ENCODE data around the gene TSPOAP1. TPM values are rescaled to one million over a fixed set of nuclear protein-coding genes. Genes with fewer than 3 reads are reported as not detected.

TSPOAP1 gene
- total and polyA plus RNA-seq, 2 of the 4 experiments (the other 2 are of a cell fraction), result 0.90 to 1.6 TPM

GRCh38 chr17:58318065-58318481 lies 10.5 kb downstream of the TSPOAP1 start:
- H3K4ac ChIP-seq (ENCODE audit: low read depth, low read length), result no peak overlapping the region

More at GRCh38 chr17:58318065-58318481, 10.5 kb downstream of the TSPOAP1 start:
- no peak overlapping the region for H2BK15ac ChIP-seq (ENCODE audit: low read depth, low read length)
- H3K14ac ChIP-seq (replicated peaks; ENCODE audit: low read depth, low read length), result no peak overlapping the region
- no peak overlapping the region for H3K4me3 ChIP-seq (ENCODE audit: insufficient read depth, low read depth, low read length)
- H3K9ac ChIP-seq (ENCODE audit: low read depth, low read length), result no peak overlapping the region
- no peak overlapping the region for H2BK120ac ChIP-seq (ENCODE audit: low read depth, low read length)
- no peak overlapping the region for H3K23ac ChIP-seq (ENCODE audit: low read depth, low read length)
- H3K27me3 ChIP-seq (ENCODE audit: control insufficient read depth, insufficient read depth, low read length), result no peaks in the 10 kb centered on the region; the same call in 1 of the 2 replicates
- dilution Hi-C loops (cut with HindIII; ENCODE audit: low sequenced_read_pairs, unreplicated experiment), result no loop called here
- DNase-seq (no peak), ATAC-seq (ENCODE audit: low read depth) (no peak)
- in situ Hi-C loops (cut with MboI; ENCODE audit: low sequenced_read_pairs), result loop anchor here (5.0 kb wide), 2 partner anchors 99 to 129 kb away; partner anchors contain the start of gene RNF43
- WGBS, 2 experiments (ENCODE audit: extremely low coverage in 2 of 2, insufficient read length in 1 of 2), result 88% methylated on average over 3 of the region's 9 CpGs; no CpG with 5 or more reads in 1 of the 2 experiments
- H4K5ac ChIP-seq (ENCODE audit: low read depth, low read length), result no peak overlapping the region
- no peaks in the 10 kb centered on the region for H3K79me1 ChIP-seq (ENCODE audit: low read depth in 1 of 2, low read length in 2 of 2)
- no peaks in the 10 kb centered on the region for H3K4me1 ChIP-seq (ENCODE audit: control insufficient read depth, insufficient read depth, low read length)
- no peak overlapping the region for H2BK5ac ChIP-seq (ENCODE audit: low read depth, low read length, poor library complexity, severe bottlenecking)
- intact Hi-C loops (cut with micrococcal nuclease), result no loop called here
- H3K18ac ChIP-seq (ENCODE audit: low read depth, low read length), result no peak overlapping the region
- no peak overlapping the region for H3K4me2 ChIP-seq (ENCODE audit: low read depth, low read length)
- H2AFZ ChIP-seq (replicated peaks; ENCODE audit: low read length, poor library complexity), result no peak overlapping the region
- H3K9me1 ChIP-seq (ENCODE audit: insufficient read depth, low read length), result no peaks in the 10 kb centered on the region
- H3K27ac ChIP-seq (ENCODE audit: insufficient read depth, low read length), result no peak overlapping the region
- no TSS peak for BruUV-seq (replicated peaks)
- H3K36me3 ChIP-seq (ENCODE audit: control insufficient read depth, insufficient read depth, low read length), result peaks cover 3% of the 10 kb centered on the region; the same call in 1 of the 2 replicates
- no peak overlapping the region for H3K56ac ChIP-seq (ENCODE audit: extremely low read depth, insufficient read depth, low read length)
- H2AK5ac ChIP-seq (ENCODE audit: low read depth, low read length), result no peak overlapping the region
- no peaks in the 10 kb centered on the region for H4K20me1 ChIP-seq (ENCODE audit: insufficient read depth, low read length)
- no peak for TF ChIP-seq USF2 (IDR thresholded peaks at IDR 0.05; ENCODE audit: low read depth, low read length)
- TF ChIP-seq ELK1 (IDR thresholded peaks at IDR 0.05; ENCODE audit: borderline replicate concordance, low read depth, low read length), result no peak
- no peak for TF ChIP-seq SMC3 (IDR thresholded peaks at IDR 0.05; ENCODE audit: low read depth, low read length)
- no peak for TF ChIP-seq POLR2A (IDR thresholded peaks at IDR 0.05; ENCODE audit: low read depth, low read length)
- no peak for TF ChIP-seq CEBPB (IDR thresholded peaks at IDR 0.05; ENCODE audit: low read depth, low read length)
- TF ChIP-seq NFE2L2 (IDR thresholded peaks at IDR 0.05; ENCODE audit: low read depth, low read length), result no peak
- no peak for TF ChIP-seq RFX5 (IDR thresholded peaks at IDR 0.05; ENCODE audit: low read depth, low read length)
- no peak for TF ChIP-seq FOS (IDR thresholded peaks at IDR 0.05; ENCODE audit: low read depth, low read length)
- no peak overlapping the region for H4K91ac ChIP-seq (ENCODE audit: insufficient read depth, low read depth, low read length)
- POLR2A ChIA-PET (ENCODE audit: unreplicated experiment), result interaction anchor here (0.9 kb wide), 1 partner anchor 34 kb away, joined by 3 read pairs; the partner anchor contains the start of gene SUPT4H1
- CTCF ChIA-PET, result interaction anchor here (0.6 to 1.7 kb wide), 13 partner anchors 18 to 130 kb away, joined by 3 to 21 read pairs (median 4); partner anchors contain the start of genes RNF43 and SUPT4H1
- no peak overlapping the region for H4K8ac ChIP-seq (ENCODE audit: low read depth in 2 of 2, low read length in 2 of 2)
- no peak overlapping the region for H2BK20ac ChIP-seq (ENCODE audit: low read depth, low read length)
- no peaks in the 10 kb centered on the region for H3K9me3 ChIP-seq (ENCODE audit: control insufficient read depth, insufficient read depth, low read length)
- H2AK9ac ChIP-seq (replicated peaks; ENCODE audit: low read depth, low read length, poor library complexity), result no peak overlapping the region

All from IMR-90 (cell line).